OCI-M2 (cell line): Measurements from ENCODE around the gene ABAT.

Experiments used
- DNase-seq: peaks from one replicate; lab custom pipeline; 2025; ENCODE audit not compliant: unreplicated experiment; lab: John Stamatoyannopoulos, UW

Gene ABAT

GRCh38 chr16:8808613-8809353, 134.4 kb downstream of the ABAT start:
- no peak for DNase-seq

DNA sequence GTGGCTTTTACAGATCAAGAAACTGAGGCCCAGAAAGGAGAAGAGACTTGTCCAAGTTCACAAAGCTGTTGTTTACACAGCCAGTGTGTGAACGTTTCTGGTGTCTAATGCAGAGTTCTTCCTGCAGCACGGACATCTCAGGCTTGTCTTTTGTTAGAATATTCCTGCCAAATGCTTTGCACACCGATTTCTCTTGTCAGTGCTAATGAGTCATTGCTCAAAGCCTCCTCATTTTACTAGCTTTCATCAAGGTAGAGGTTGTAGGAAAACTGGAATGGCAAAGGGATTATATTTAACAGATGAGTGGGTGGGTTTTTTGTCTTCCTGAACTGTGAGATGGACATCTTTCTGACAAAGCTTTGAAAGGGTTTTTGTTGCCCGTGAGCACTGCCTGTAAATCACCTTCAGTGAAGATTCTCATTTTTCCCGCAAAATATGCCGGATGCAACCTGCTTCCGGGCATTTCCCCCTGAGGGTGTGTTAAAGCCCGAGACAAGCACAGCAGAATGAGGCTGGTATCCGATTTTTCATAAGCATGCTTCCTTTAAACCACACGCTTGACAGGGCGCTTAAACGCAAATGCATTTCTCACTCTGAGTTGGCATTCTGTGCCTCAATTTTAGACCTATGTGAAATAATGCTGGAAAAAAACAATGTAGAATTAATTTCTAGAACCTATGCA, 137.9 kb downstream of the ABAT start:
- no peak for DNase-seq

GRCh38 chr16:8814095-8814806, 139.8 kb downstream of the ABAT start:
- no peak for DNase-seq

GRCh38 chr16:8816967-8817655, 142.7 kb downstream of the ABAT start:
- DNase-seq = no peak

DNA sequence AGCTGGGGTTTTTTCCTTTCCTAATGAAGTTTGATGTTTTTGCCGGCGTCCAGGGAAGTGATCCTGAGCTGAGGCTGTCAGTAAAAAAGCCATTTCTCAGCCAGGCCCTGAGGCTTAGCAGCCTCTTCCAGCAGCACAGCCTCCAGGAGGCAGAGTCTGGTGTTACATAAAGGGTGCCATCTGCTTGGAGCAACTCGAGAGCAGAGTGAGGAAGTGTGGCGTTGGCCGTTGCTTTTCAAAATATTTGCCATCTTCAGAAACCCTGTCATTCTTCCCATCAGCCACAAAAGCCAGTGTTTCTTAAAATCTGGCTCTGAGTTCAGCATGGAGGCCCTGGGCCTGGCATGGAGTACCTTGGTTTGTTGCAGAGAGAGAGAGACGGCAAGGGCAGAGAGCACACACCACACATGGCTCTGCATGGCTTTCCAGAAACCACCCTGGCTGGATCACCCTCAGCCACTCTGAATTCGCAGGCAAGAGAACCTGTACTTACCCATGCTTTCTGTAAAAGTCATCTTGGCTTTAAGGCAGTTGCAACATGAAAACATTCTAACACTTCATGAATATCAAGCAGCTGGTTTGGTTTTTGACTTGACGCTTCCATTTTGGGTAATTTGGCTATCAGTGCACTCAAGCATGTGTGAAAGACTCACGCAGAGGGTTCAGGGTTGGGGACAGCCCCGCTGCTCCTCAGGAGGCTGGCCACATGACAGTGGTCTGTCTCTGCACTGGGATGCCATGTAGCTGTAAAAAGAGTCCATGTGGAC, 144.3 kb downstream of the ABAT start:
- DNase-seq = no peak

- DNase-seq = no peak
These were observed 145.1 kb downstream of the ABAT start for GRCh38 chr16:8819411-8820034.

GRCh38 chr16:8822403-8822802, 148.0 kb downstream of the ABAT start:
- DNase-seq = no peak

GRCh38 chr16:8826278-8826879, 152.0 kb downstream of the ABAT start:
- no peak for DNase-seq

- no peak for DNase-seq
These were observed 154.2 kb downstream of the ABAT start for GRCh38 chr16:8828541-8829165.

GRCh38 chr16:8831450-8831849, 157.0 kb downstream of the ABAT start:
- DNase-seq = no peak

GRCh38 chr16:8831871-8832716, 157.7 kb downstream of the ABAT start:
- no peak for DNase-seq

DNA sequence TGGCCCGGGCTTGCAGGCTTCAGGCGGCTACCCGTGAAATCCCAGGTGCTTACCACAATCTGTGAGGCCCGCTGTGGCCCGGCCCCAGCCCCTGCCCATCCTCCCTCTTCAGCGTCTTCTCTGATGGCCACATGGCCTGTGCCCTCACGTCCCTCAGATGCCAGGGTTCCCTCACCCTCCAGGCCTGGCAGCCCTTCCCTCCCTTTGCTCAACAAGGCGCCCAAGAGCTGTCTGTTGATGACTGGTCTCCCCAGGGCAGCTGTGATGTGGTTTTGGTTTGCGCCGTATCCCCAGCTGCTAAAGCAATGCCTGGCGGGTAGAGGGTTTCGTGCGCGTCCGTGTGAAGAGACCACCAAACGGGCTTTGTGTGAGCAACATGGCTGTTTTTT, 158.3 kb downstream of the ABAT start:
- no peak for DNase-seq
